ENCODE data around the gene MEGF10.
"Not testable (repeated sequence)": the region's sequence is repeated elsewhere in the genome, so short reads cannot be mapped to it uniquely, and the experiment has no call there.

MEGF10 gene

DNA sequence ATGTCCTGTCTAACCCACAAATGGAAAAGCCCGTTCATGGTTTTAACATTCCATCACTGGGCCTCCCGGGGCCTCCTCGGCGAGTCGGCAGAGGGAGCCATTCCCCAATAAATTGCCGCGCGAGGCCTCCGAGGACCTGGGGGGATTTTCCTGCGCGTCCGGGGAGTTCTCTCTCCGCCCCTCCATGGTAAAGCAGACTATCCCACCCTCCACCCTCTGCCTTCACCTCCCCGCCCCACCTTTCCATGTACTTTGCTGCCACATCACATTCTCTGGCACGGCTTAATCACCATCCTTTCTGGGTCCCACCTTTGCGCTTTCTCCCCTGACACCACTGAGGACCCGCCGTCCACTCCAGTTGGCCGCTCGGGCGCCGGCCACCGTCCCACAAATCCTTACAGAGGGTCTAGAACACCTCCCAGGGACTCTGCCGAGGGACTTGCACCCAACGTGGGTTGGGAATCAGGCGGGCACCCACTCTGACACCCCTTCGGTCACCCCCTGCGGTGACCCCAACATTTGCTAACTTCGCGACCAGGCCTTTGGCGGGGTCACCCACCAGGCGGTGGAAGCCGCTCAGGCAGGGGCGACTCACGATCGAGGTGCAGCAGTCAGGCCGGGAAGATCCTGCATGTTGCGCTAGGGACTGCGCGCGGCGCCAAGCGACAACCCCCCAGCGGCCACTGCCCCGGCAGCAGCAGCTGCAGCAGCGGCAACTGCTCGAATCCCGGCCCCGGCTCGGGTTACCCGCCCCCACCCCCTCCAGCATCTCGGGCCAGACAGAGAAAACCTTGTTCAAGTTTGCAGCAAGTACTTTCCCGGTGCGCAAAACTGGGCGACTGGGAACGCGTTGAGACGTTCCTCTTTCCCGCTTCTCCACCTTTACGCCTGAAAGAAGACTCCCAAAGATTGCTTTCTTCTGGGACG lies at the start of gene MEGF10:
Gene MEGF10, plus strand, starts transcription at position 778 of the 927 bp plus-strand sequence. CDS start 40,513 bp downstream, outside the sequence.
- DNase-seq (ENCODE audit: low read depth) = no peak

DNA sequence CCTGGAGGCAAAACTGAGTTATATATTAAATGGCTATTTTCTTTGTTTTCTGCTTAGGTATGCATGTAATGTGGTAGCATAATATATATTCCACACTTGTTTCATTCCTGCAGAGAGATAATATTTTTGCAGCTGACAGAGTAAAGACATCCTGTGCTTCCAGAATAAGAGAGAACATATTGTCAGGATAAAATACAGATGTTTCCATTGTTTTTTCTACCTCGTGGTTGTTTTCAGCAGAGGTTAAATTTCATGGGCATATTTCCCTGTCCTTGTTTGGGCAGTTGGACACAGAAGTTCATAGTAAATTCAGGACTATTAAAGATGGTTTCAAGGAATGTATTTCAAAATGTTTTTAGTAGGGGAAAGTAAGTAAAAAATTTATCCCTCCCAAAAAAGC lies 47.6 kb upstream of the MEGF10 start:
- DNase-seq (ENCODE audit: low read depth) = no peak

DNA sequence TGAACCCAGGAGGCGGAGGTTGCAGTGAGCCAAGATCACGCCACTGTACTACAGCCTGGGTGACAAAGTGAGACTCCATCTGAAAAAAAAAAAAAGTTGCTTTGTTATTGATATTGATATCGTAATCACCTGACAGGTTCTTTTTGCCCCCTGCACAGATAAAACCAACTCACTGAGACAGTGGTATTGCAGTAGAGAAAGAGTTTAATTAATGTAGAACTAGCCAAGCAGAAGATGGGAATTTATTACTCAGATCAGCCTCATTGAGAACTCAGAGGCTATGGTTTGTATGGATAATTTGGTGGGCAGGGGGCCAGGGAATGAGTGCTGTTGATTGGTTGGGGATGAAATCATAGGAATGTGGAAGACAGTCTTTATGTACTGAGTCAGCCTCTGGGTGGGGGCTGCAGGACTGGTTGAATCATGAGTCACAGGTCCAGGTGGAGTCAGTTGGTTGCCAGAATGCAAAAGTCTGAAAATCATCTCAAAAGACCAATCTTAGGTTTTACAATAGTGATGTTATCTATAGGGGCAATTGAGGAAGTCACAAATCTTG lies 35.8 kb upstream of the MEGF10 start:
- DNase-seq (ENCODE audit: low read depth) = no peak

DNA sequence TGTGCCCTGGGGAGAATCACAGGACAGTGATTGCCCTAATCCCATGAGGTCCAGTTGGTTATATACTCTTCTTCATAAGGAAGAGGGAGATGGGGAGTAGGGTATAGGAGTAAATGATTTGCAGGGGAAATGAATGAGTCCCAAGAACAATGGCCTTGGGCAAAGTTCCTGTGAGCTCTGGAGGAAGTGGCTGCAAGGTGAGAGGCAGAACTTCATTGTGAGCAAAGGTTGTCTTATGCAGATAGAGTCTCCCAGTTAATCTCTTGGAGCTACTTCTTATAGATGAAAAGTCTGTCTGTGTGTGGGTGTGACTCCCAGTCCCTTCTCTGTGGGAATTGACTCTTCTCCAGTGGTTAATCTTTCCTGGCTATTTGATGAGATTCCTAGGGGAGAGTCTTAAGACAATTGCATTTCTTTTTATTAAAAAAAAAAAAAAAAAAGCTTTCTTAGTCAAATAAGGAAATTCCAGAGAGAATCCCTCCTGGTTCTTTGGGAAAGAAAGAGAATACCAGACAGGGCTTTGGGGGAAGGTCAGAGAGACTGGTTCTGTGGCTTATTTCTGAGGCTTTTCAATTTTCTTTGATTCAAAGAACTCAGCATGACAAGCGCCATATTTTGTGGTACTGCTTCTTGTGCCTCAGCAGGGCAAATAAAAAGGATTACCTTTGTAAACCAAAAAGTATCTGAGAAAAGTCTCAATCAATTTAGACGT lies 33.6 kb upstream of the MEGF10 start:
- DNase-seq (ENCODE audit: low read depth) = no peak

DNA sequence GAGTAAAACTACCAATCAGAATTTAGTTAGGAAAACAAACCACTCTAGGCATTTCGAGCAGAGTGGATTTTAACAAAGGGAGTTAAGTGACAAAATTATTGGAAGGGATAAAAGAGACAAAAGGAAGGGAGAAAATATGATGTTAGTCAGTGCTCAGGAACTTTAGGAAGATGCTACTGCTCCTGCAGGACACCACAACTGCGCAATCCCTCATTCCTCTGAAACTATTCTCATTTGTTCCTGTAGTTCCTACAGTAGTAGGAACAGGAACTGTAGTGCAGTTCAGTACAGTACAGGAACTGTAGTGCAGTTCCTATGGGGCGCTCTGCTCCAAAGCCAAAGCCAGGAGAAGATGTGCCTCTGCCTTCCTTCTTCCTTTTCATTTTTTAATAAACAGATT lies 29.9 kb upstream of the MEGF10 start:
- DNase-seq (ENCODE audit: low read depth) = no peak

DNA sequence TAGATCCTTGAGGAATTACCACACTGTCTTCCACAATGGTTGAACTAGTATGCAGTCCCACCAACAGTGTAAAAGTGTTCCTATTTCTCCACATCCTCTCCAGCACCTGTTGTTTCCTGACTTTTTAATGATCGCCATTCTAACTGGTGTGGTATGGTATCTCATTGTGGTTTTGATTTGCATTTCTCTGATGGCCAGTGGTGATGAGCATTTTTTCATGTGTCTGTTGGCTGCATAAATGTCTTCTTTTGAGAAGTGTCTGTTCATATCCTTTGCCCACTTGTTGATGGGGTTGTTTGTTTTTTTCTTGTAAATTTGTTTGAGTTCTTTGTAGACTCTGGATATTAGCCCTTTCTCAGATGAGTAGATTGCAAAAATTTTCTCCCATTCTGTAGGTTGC lies 25.1 kb upstream of the MEGF10 start:
- DNase-seq (ENCODE audit: low read depth) = not testable (repeated sequence)

DNA sequence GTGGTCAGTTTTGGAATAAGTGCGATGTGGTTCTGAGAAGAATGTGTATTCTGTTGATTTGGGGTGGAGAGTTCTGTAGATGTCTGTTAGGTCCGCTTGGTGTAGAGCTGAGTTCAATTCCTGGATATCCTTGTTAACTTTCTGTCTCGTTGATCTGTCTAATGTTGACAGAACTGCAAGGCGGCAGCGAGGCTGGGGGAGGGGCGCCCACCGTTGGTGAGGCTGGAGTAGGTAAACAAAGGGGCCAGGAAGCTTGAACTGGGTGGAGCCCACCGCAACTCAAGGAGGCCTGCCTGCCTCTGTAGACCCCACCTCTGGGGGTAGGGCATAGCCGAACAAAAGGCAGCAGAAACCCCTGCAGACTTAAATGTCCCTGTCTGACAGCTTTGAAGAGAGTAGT lies 22.3 kb upstream of the MEGF10 start:
- DNase-seq (ENCODE audit: low read depth) = not testable (repeated sequence)

DNA sequence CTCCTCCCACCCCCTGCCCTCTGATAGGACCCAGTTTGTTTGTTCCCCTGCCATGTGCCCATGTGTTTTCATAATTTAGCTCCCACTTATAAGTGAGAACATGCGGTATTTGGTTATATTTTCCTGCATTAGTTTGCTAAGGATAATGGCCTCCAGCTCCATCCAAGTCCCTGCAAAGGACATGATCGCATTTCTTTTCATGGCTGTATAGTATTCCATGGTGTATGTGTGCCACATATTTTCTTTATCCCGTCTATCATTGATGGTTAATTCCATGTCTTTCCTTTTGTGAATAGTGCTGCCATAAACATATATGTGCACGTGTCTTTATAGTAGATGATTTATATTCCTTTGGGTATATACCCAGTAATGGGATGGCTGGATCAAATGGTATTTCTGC lies 19.9 kb upstream of the MEGF10 start:
- not testable (repeated sequence) for DNase-seq (ENCODE audit: low read depth)

DNA sequence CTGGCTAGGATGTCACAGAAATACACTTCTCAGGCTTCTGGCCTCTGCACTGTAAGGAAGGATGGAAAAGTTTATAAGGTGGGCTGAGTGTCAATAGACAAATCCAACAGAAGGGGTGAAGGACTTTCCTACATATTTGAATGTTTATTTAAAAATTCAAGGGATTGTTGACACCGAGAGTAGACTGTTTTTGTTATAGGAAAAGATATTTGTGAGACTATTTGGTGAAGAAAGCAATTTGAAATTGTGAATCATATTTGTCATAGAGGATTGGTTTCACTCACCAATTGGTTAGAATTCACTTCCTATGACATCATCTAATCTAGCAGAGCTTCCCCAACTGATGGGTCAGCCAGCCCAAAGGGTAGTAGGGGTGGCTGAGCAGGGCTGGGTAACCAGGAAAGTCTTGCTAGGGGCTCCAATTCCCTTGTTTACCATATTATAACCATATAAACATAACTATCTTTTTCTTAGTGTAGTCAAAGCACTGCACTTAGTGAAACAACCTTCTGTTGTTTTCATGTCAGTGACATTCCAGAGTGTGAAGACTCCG lies 14.9 kb upstream of the MEGF10 start:
- no peak for DNase-seq (ENCODE audit: low read depth)

DNA sequence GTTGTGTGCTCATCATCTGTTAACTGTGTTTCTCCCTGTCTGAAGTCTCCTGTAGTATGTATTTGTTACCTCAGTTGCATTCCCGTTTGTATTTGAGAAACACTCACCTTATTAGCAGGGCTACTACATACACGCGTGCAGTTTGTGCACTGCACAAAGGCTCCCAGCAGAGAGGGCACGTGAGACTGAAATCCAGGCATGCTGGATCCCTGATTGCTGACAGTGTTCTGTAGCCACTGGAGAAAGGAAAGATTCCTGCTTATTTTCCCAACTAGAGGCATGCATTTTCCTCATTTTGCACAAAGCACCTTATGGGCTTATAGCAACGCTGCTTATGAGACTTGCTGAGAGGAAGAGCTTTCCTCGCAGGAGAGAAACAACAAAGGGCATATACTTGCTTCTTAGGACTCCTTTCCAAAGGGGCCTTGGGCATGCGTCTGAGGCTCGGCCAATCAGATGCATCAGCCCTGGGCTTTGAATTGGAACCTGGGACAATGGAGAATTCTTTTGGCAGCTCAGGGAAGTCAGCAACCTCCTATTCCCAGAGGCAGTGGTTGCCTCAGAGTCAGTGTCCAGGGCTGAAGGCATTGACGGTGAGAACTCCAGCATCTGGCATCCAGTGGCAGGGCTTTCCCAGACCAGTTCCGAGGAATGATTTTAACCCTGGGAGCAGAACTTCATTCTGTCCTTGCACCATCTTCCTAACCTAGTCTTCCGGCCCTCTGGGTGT lies 9.9 kb upstream of the MEGF10 start:
- DNase-seq (ENCODE audit: low read depth) = no peak

DNA sequence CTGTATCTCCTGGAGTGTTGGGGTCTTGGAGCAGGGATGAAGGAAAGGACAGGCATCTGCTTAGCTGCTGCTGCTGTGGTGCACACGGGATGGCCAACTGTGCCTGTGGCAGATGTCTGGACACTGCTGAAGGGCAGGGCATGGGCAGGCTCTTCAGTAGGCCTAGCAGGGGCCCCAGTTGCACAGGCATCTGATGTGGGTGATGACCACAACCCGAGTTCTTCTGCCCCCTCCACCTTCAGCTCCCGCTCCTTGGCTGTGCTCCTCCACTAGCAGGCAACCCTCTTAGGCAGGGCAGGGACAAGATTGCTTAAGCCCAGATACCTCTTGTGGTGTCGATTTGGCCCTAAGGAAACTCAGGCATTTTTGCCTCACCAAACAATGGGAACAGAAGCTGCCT lies 9.0 kb upstream of the MEGF10 start:
- no peak for DNase-seq (ENCODE audit: low read depth)

DNA sequence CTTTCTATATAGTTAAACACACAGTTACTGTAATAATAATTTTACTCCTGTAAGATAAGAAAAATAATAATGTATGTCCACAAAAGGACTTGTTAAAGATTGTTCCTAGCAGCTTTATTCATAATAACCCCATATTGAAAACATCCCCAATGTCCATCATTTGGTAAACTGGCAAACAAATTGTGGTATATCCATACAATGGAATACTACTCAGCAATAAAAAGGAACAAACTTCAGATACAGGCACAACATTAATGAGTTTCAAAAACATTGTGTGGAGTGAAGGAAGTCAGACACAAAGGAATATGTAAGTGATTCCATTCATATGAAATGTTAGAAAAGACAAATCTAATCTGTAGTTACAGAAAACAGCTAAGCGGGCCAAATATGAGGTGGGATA lies 1.9 kb upstream of the MEGF10 start:
- DNase-seq (ENCODE audit: low read depth) = no peak

DNA sequence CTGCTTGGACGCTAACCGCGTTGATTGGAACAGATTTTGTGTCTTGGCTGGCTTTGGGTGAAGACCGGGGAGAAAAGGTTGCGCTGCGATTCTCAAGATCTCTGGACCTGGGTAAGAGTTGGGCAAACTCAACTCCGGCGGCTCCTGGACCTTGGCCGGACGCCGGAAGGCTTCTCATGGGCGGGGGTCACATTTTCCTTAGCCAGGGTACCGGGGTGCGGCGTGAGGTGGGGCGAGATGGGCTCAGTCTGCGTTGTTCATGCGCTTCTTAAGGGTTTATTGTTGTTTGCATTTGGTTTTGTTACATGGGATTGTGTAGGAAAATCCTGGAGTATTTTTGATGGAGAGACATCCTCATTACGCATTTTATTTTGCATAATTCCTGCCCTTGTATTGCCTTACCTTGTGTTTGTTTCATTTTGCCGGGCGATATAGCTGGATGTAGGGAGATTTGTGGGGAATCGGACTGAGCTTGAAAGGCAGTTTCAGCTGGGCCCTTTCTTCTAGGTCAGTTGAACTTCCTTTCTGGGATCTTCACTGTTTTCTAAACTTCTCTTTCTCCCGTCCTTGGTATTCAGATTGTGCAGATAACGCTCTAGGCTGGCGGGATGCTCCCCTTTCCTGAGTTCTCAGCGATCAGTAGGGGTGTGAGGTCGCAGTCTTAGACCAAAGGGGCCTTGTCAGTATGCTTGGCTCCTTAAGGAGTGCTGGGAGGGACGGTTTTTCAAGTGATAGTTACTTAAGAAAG lies 524 bp downstream of the MEGF10 start:
- no peak for DNase-seq (ENCODE audit: low read depth)

DNA sequence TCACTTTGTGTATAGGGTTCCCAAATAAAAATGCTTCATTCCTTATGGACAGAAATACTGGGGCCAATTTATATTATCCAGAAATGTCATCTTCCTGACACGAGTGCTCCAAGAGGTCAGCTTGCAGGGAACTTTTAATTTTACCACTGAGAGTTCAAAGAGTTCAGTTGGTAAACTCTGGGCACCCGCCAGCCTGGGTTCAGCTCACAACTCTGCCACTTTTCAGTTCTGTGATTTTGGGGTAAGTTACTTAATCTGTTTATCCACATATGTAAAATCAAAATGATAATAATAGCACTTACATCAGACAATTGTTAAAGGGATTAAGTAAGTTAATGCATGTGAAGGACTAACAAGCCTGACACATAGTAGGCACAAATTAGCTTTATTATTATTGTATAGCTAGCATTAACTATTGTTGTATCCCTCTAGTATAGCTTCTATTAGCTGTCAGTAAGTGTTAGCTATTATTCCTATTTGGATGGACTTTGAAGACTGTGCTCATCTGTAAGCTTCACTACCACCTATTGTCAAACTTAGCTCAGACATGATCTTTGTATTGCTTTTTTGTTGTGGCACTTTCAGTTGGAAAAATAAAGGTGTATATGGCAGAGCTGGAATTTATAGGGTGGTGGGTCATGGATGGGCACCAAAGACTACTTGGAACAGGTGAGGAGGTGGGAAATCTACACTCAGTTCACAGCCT lies 1.6 kb downstream of the MEGF10 start:
- DNase-seq (ENCODE audit: low read depth) = no peak

DNA sequence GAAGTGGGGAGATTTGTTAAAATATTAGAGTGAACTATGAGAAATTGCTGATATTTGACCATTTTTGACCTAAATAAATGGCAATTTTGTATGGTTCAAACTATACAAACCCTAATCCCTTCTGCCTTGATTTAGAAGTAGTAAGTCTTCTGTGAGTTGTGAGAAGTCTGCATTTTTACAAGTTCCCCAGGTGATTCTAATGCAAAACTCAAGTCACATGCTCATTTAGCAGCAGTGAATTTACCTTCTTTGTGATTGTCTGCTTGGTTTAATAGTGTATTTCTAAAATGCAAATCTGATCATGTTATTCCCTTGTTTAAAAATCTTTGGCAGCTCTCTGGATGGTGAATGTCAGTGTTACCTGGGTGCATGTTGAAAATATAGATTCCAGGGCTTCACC lies 2.8 kb downstream of the MEGF10 start:
- no peak for DNase-seq (ENCODE audit: low read depth)

DNA sequence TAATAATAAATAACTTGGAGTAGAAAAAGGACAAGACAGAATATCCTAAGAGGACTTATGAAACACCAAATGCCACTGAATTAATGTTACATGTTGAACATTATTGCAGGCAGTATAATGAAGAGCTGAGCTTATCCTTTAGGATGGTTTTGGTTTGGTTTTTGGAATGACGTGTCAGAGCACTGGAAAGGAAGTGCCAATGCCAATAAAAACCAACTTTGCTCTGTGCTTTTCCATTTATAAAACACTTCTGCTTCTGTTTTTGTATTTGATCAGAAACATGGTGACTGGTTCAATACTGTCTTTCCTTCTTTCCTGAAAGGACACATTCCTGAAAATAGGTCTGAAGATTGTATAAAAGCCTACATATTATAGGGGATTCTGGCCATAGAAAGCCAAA lies 4.2 kb downstream of the MEGF10 start:
- DNase-seq (ENCODE audit: low read depth) = no peak

DNA sequence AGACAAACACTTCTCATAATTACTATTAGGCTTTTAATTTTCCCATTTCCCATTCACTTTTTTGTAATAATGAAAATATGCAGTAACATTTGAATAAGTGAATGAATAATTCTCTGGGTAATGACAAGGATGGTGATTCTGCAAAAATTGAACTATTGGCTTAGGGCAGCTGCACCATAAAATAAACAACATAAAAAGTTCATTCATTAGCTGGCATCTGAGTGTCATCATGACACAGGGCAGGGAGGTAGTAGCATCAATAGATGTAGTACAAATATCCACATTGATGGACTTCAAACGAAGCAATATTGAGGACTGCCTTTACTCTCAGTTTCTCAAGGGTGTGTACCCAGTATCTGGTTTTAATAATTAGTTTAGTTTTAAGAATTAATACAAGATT lies 4.9 kb downstream of the MEGF10 start:
- no peak for DNase-seq (ENCODE audit: low read depth)

DNA sequence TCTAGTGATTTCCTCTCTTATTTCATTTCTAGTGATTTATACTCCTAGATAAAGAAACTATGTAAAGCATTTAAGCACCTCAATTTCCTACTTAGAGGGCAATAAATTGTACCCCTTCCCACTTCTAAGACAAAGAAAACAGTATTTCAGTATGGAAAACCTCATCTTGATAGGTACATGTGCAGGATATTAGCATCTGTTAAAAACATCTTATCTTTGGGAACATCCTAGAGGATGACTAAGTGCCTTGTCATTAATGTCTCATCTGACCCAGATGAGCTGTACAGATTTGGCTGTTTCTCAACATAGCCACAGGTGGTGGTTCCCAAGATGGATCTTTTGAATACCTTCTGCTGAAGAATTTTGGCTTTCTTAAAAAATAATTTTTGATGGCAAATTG lies 5.7 kb downstream of the MEGF10 start:
- DNase-seq (ENCODE audit: low read depth) = no peak

DNA sequence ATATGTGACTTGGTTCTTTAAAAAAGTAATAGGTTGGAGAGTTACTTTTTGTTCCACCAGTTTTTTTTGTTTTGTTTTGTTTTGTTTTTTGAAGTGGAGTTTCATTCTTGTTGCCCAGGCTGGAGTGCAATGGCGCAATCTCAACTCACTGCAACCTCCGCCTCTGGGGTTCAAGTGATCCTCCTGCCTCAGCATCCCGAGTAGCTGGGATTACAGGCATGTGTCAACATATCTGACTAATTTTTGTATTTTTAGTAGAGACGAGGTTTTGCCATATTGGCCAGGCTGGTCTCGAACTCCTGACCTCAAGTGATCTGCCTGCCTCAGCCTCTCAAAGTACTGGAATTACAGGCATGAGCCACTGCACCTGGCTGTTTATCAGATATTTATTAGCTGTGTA lies 6.3 kb downstream of the MEGF10 start:
- not testable (repeated sequence) for DNase-seq (ENCODE audit: low read depth)

DNA sequence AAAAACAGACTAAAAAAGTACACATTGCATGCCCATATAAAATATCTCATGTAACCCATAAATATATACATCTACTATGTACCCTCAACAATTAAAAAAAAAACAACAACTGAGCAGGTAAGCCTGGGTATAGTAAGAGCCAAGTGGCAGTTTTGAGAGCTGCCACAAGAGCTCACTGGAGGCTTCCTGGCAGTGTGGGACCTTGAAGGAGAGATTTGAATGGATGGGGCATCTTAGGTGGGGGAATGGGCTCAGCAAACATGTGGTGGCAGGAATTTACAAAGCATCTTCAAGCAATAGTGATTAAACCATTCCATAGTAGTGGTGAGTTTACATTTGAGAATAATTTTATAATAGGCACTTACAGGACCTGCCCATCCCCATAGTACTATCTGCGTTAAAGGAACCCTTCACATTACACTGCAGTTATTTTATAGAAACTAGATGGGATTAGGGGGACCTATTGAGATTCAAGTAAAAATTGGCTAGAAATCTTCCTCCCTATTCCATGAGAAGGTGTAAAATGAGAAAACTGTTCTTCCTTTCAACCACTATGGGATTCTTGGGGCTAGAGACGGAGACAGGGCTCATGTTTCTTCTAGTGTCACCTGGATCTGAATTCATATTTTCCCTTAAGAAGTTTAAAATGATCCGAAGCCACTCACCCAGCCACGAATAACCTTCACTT lies 6.9 kb downstream of the MEGF10 start:
- no peak for DNase-seq (ENCODE audit: low read depth)
